H9 (cell line): ENCODE results near the gene RBFOX2. TPM values are rescaled to one million over a fixed set of nuclear protein-coding genes. Genes with fewer than 3 reads are reported as not detected.
A peak's percentile ranks its signal among the peaks of the same experiment; 100 is the strongest.

Source experiments
- DNase-seq: peaks from one replicate; pipeline ENCODE4 v3.0.0-alpha.2; 2017
- H2AFZ ChIP-seq: one replicate; pipeline ENCODE4 v1.6.1; 2013; ENCODE audit warnings: mild to moderate bottlenecking, low read length, control low read depth, moderate library complexity
- H2AK5ac ChIP-seq: 2 replicates; pipeline ENCODE4 v1.6.1; 2013; ENCODE audit warnings: low read length, control low read depth, mixed read lengths; ENCODE audit not compliant: insufficient read length
- H2BK120ac ChIP-seq: one replicate; pipeline ENCODE4 v1.6.1; 2013; ENCODE audit warnings: low read depth, mild to moderate bottlenecking, low read length, control low read depth, inconsistent platforms; ENCODE audit not compliant: poor library complexity, severe bottlenecking
- H2BK12ac ChIP-seq: 2 replicates; pipeline ENCODE4 v1.6.1; 2013; ENCODE audit warnings: low read length, control low read depth, mixed read lengths, low read depth; ENCODE audit not compliant: insufficient read length
- H2BK15ac ChIP-seq: 2 replicates; pipeline ENCODE4 v1.6.1; 2013; ENCODE audit warnings: low read depth, low read length, control low read depth
- H2BK20ac ChIP-seq: one replicate; pipeline ENCODE4 v1.6.1; 2013; ENCODE audit warnings: low read depth, mild to moderate bottlenecking, low read length, control low read depth, inconsistent platforms; ENCODE audit not compliant: poor library complexity, severe bottlenecking
- H2BK5ac ChIP-seq: 2 replicates; pipeline ENCODE4 v1.6.1; 2013; ENCODE audit warnings: low read length, control low read depth, mixed read lengths; ENCODE audit not compliant: insufficient read length
- H3K14ac ChIP-seq: 2 replicates; pipeline ENCODE4 v1.6.1; 2013; ENCODE audit warnings: low read length, control low read depth; ENCODE audit not compliant: insufficient read depth
- H3K18ac ChIP-seq: 2 replicates; pipeline ENCODE4 v1.6.1; 2013; ENCODE audit warnings: low read depth, mild to moderate bottlenecking, mixed read lengths, low read length, control low read depth; ENCODE audit not compliant: insufficient read length
- H3K23ac ChIP-seq: 2 replicates; pipeline ENCODE4 v1.6.1; 2013; ENCODE audit warnings: low read length, control low read depth, mixed read lengths, low read depth; ENCODE audit not compliant: insufficient read length
- H3K23me2 ChIP-seq: 2 replicates; pipeline ENCODE4 v1.6.1; 2013; ENCODE audit warnings: low read depth, mild to moderate bottlenecking, mixed read lengths, low read length, control low read depth; ENCODE audit not compliant: insufficient read length, poor library complexity, severe bottlenecking
- H3K27ac ChIP-seq: 2 replicates; pipeline ENCODE4 v1.5.1; 2013; ENCODE audit warnings: low read length, control low read depth, mixed read lengths, low read depth; ENCODE audit not compliant: insufficient read length
- H3K27me3 ChIP-seq: 2 replicates; pipeline ENCODE4 v1.6.1; 2013; ENCODE audit warnings: low read length, control low read depth, inconsistent platforms; ENCODE audit not compliant: insufficient read depth
- H3K4ac ChIP-seq: 2 replicates; pipeline ENCODE4 v1.6.1; 2013; ENCODE audit warnings: low read depth, mild to moderate bottlenecking, control low read depth, inconsistent platforms, low read length, moderate library complexity
- H3K4me1 ChIP-seq: 2 replicates; pipeline ENCODE4 v1.6.1; 2013; ENCODE audit warnings: low read length, control low read depth, inconsistent platforms; ENCODE audit not compliant: insufficient read depth
- H3K4me2 ChIP-seq: 2 replicates; pipeline ENCODE4 v1.6.1; 2013; ENCODE audit warnings: low read length, control low read depth, mixed read lengths; ENCODE audit not compliant: insufficient read length, insufficient read depth
- H3K56ac ChIP-seq: 2 replicates; pipeline ENCODE4 v1.6.1; 2013; ENCODE audit warnings: low read depth, mild to moderate bottlenecking, mixed read lengths, low read length, control low read depth; ENCODE audit not compliant: insufficient read length
- H3K79me1 ChIP-seq: 2 replicates; pipeline ENCODE4 v1.6.1; 2013; ENCODE audit warnings: low read depth, mild to moderate bottlenecking, moderate library complexity, low read length, control low read depth, inconsistent platforms; ENCODE audit not compliant: insufficient read depth, poor library complexity, severe bottlenecking
- H3K79me2 ChIP-seq: 2 replicates; pipeline ENCODE4 v1.6.1; 2013; ENCODE audit warnings: low read length, control low read depth, inconsistent platforms; ENCODE audit not compliant: insufficient read depth
- H3K9ac ChIP-seq: 2 replicates; pipeline ENCODE4 v1.6.1; 2013; ENCODE audit warnings: low read length, control low read depth, mixed read lengths; ENCODE audit not compliant: insufficient read length; ENCODE audit errors: extremely low read depth
- H3K9me3 ChIP-seq: one replicate; pipeline ENCODE4 v1.6.1; 2013; ENCODE audit warnings: low read depth, low read length, inconsistent platforms; ENCODE audit not compliant: control insufficient read depth
- H3T11ph ChIP-seq: one replicate; pipeline ENCODE4 v1.6.1; 2013; ENCODE audit warnings: mild to moderate bottlenecking, low read length, control low read depth, inconsistent platforms
- H4K20me1 ChIP-seq: one replicate; pipeline ENCODE4 v1.6.1; 2013; ENCODE audit not compliant: control insufficient read depth, insufficient read length, insufficient read depth
- H4K5ac ChIP-seq: 2 replicates; pipeline ENCODE4 v1.6.1; 2013; ENCODE audit warnings: low read depth, mild to moderate bottlenecking, mixed read lengths, low read length, control low read depth; ENCODE audit not compliant: insufficient read length
- H4K8ac ChIP-seq: replicated peaks from 2 replicates; pipeline ENCODE4 v1.6.1; 2013; ENCODE audit warnings: low read length, control low read depth, mixed read lengths, low read depth; ENCODE audit not compliant: insufficient read length
- H4K91ac ChIP-seq: 2 replicates; pipeline ENCODE4 v1.6.1; 2013; ENCODE audit warnings: low read depth, mild to moderate bottlenecking, moderate library complexity, mixed read lengths, low read length, control low read depth; ENCODE audit not compliant: insufficient read length
- H3K27ac Mint-ChIP-seq, 3 experiments: 2 replicates in 2 of 3; 3 replicates in 1 of 3; pipeline ENCODE4 v1.8.0; 2020 to 2021; ENCODE audit warnings: mixed read lengths in 3 of 3, mild to moderate bottlenecking in 1 of 3, moderate library complexity in 1 of 3
- H3K27me3 Mint-ChIP-seq: 2 replicates; pipeline ENCODE4 v1.8.0; 2021; ENCODE audit warnings: low read depth, mild to moderate bottlenecking, moderate library complexity, mixed read lengths
- H3K36me3 Mint-ChIP-seq, 3 experiments: 2 replicates in 2 of 3; 3 replicates in 1 of 3; pipeline ENCODE4 v1.8.0; 2020 to 2021; ENCODE audit warnings: low read depth in 3 of 3, mixed read lengths in 3 of 3; ENCODE audit not compliant: insufficient read depth in 1 of 3
- H3K4me1 Mint-ChIP-seq, 2 experiments: 2 replicates each; pipeline ENCODE4 v1.8.0; 2020; ENCODE audit warnings: mixed read lengths in 2 of 2
- H3K4me3 Mint-ChIP-seq, 2 experiments: 2 replicates in 1 of 2; 3 replicates in 1 of 2; pipeline ENCODE4 v1.8.0; 2020 to 2021; ENCODE audit warnings: mild to moderate bottlenecking in 2 of 2, mixed read lengths in 2 of 2, moderate library complexity in 1 of 2
- H3K9me3 Mint-ChIP-seq, 2 experiments: 2 replicates in 1 of 2; 3 replicates in 1 of 2; pipeline ENCODE4 v1.8.0; 2020; ENCODE audit warnings: mild to moderate bottlenecking in 2 of 2, mixed read lengths in 2 of 2, moderate library complexity in 1 of 2
- WGBS: extraction: QIAGEN DNeasy Blood & Tissue Kit; methylation state at CpG from one replicate; pipeline ENCODE4 v1.1.7; 2013; ENCODE audit warnings: missing lambda C conversion rate, low lambda C conversion rate, mixed read lengths; ENCODE audit not compliant: insufficient read length; ENCODE audit errors: extremely low coverage; 5-methylcytosine and 5-hydroxymethylcytosine counted together
- total RNA-seq: library from RNA; stranded (reverse); gene quantifications from 2 replicates; pipeline ENCODE4 v1.2.1, GENCODE V29; 2021
- TF ChIP-seq, protein P1 (sequence below): fragments of 200-600 bp; sonication (generic); conservative IDR thresholded peaks from 3 replicates; pipeline ENCODE4 v1.8.0; 2021; ENCODE audit warnings: antibody characterized with exemption, mild to moderate bottlenecking

RBFOX2 gene
- total RNA-seq, 1 experiment from 2014 or later = 84.7 TPM

GRCh38 chr22:35785181-35785923 lies 243.3 kb downstream of the RBFOX2 start:
- H3K4me3 Mint-ChIP-seq = no peak overlapping the region
- Histone ChIP-seq H3K4me2 (no peak overlapping the region), H2BK5ac (no peak overlapping the region), H2AK5ac (no peak overlapping the region), H2AFZ (no peak overlapping the region), H3K56ac (no peak overlapping the region), H3K18ac (no peak overlapping the region), H4K91ac (no peak overlapping the region), H2BK12ac (no peak overlapping the region), H2BK120ac (no peak overlapping the region), H3K4me1 (no peaks in the 10 kb centered on the region; the same call in 1 of the 2 replicates), H3K27me3 (no peaks in the 10 kb centered on the region), H3T11ph (no peak overlapping the region), H2BK15ac (no peak overlapping the region), H4K8ac (no peak overlapping the region), H3K4ac (no peak overlapping the region), H3K79me2 (no peaks in the 10 kb centered on the region), H3K14ac (no peak overlapping the region), H4K20me1 (no peaks in the 10 kb centered on the region), H3K9me3 (no peaks in the 10 kb centered on the region), H3K9ac (no peak overlapping the region), H2BK20ac (no peak overlapping the region), H3K79me1 (no peaks in the 10 kb centered on the region), H4K5ac (no peak overlapping the region), H3K23me2 (no peaks in the 10 kb centered on the region), H3K23ac (no peak overlapping the region), H3K27ac (no peak overlapping the region)
- peak overlapping the region in 1 of 3 experiments; percentile 39; a peak in 1 of 7 replicates for H3K27ac Mint-ChIP-seq
- TF ChIP-seq, protein P1, sequence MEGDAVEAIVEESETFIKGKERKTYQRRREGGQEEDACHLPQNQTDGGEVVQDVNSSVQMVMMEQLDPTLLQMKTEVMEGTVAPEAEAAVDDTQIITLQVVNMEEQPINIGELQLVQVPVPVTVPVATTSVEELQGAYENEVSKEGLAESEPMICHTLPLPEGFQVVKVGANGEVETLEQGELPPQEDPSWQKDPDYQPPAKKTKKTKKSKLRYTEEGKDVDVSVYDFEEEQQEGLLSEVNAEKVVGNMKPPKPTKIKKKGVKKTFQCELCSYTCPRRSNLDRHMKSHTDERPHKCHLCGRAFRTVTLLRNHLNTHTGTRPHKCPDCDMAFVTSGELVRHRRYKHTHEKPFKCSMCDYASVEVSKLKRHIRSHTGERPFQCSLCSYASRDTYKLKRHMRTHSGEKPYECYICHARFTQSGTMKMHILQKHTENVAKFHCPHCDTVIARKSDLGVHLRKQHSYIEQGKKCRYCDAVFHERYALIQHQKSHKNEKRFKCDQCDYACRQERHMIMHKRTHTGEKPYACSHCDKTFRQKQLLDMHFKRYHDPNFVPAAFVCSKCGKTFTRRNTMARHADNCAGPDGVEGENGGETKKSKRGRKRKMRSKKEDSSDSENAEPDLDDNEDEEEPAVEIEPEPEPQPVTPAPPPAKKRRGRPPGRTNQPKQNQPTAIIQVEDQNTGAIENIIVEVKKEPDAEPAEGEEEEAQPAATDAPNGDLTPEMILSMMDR = no peak
- no CpG with 5 or more reads among the region's 4 CpGs for WGBS
- peaks cover 6 to 24% (median 16%) of the 10 kb centered on the region in 3 experiments; a peak in 5 of 7 replicates for H3K36me3 Mint-ChIP-seq
- H3K9me3 Mint-ChIP-seq = no peaks in the 10 kb centered on the region
- H3K27me3 Mint-ChIP-seq = no peaks in the 10 kb centered on the region
- DNase-seq = no peak
- H3K4me1 Mint-ChIP-seq = peaks cover 8 to 12% of the 10 kb centered on the region in 2 experiments
